A549 (cell line): ENCODE data around the gene CDH18.

Experiments used
- CEBPB ChIP-seq, 2 experiments: fragments of >200 bp in 1 of 2; sonication (Bioruptor Twin) in 1 of 2; formaldehyde crosslinking in 1 of 2; IDR thresholded peaks; 2 replicates each; pipeline ENCODE4 v1.6.1; 2012 to 2016
- CTCF ChIP-seq: fragments of >200 bp; sonication (Bioruptor Twin); formaldehyde crosslinking; IDR thresholded peaks from 3 replicates; pipeline ENCODE4 v1.5.1; 2016
- EP300 ChIP-seq, 2 experiments: fragments of >200 bp; sonication (Bioruptor Twin); formaldehyde crosslinking; IDR thresholded peaks; 2 replicates in 1 of 2; 3 replicates in 1 of 2; pipeline ENCODE4 v1.6.1; 2016 to 2017
- MAFK ChIP-seq: fragments of 450-650 bp; IDR thresholded peaks from 2 replicates; pipeline ENCODE4 v1.6.1; 2014; ENCODE audit not compliant: partially characterized antibody
- NFE2L2 ChIP-seq: fragments of 150-350 bp; conservative IDR thresholded peaks from 2 replicates; pipeline ENCODE4 v1.6.1; 2014; ENCODE audit warnings: low read length
- PHF8 ChIP-seq: fragments of 200-600 bp; sonication (generic); IDR thresholded peaks from 2 replicates; pipeline ENCODE4 v1.6.1; 2016; ENCODE audit warnings: low read depth, mild to moderate bottlenecking, antibody characterized with exemption, moderate library complexity, borderline replicate concordance
- POLR2A ChIP-seq: IDR thresholded peaks from 2 replicates; pipeline ENCODE4 v1.6.1; 2012; ENCODE audit warnings: mild to moderate bottlenecking, low read length
- RAD21 ChIP-seq, 2 experiments: fragments of >200 bp in 1 of 2; sonication (Bioruptor Twin) in 1 of 2; formaldehyde crosslinking in 1 of 2; IDR thresholded peaks in 1 of 2; conservative IDR thresholded peaks in 1 of 2; 2 replicates in 1 of 2; 3 replicates in 1 of 2; pipeline ENCODE4 v1.6.1; 2012 to 2018; ENCODE audit warnings: inconsistent platforms in 1 of 2

GRCh38 chr5:19806756-19807155, 181.2 kb downstream of the CDH18 start:
- no peak for TF ChIP-seq EP300 (IDR thresholded peaks at IDR 0.05)
- TF ChIP-seq RAD21 (conservative IDR thresholded peaks at IDR 0.05 in 1 of 2, IDR thresholded peaks at IDR 0.05 in 1 of 2) = no peak
- TF ChIP-seq PHF8 = no peak
- no peak for TF ChIP-seq POLR2A
- no peak for TF ChIP-seq CTCF
- TF ChIP-seq MAFK = no peak
- TF ChIP-seq CEBPB (IDR thresholded peaks at IDR 0.05) = no peak
- no peak for TF ChIP-seq NFE2L2
